ENCODE measurements around the gene BPIFB3. TPM values are rescaled to one million over a fixed set of nuclear protein-coding genes. Genes with fewer than 3 reads are reported as not detected.

BPIFB3 gene
- total RNA-seq, 1 experiment from 2014 or later, result not detected

DNA sequence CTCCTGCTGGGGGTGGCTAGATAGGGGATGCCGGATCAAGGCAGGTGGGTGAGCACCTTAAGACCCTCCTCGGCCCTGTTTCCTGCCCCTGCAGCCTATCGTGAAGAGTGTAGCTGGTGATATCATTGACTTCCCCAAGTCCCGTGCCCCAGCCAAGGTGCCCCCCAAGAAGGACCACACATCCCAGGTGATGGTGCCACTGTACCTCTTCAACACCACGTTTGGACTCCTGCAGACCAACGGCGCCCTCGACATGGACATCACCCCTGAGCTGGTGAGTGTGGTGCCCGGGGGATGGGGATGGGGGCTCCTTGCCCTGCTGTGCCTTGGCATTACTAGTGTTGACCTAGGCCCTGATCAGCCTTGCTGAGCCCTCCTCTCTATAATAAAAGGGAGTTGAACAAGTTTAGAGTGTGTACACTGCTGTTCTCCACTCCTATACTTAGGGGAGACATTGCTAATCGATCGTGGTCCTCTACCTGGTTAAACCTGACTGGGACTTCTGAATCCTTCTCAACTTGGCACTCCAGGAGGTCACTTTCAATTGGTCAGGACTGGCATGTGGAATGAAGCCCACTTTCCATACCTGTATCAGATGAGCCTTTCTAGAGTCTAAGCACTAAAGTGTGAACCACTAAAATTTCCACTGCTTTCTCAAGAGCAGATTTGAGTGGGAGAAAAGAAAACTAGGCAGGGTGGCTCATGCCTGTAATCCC lies 11.0 kb downstream of the BPIFB3 start:
- TF ChIP-seq TCF7L2 (IDR thresholded peaks at IDR 0.05; ENCODE audit: low read depth, low read length) (no peak), SIN3A (IDR thresholded peaks at IDR 0.05; ENCODE audit: borderline replicate concordance, insufficient read depth, low read depth, low read length) (no peak), POLR2AphosphoS5 (IDR thresholded peaks at IDR 0.05; ENCODE audit: low read depth, low read length) (no peak)
- TF ChIP-seq, protein P1, sequence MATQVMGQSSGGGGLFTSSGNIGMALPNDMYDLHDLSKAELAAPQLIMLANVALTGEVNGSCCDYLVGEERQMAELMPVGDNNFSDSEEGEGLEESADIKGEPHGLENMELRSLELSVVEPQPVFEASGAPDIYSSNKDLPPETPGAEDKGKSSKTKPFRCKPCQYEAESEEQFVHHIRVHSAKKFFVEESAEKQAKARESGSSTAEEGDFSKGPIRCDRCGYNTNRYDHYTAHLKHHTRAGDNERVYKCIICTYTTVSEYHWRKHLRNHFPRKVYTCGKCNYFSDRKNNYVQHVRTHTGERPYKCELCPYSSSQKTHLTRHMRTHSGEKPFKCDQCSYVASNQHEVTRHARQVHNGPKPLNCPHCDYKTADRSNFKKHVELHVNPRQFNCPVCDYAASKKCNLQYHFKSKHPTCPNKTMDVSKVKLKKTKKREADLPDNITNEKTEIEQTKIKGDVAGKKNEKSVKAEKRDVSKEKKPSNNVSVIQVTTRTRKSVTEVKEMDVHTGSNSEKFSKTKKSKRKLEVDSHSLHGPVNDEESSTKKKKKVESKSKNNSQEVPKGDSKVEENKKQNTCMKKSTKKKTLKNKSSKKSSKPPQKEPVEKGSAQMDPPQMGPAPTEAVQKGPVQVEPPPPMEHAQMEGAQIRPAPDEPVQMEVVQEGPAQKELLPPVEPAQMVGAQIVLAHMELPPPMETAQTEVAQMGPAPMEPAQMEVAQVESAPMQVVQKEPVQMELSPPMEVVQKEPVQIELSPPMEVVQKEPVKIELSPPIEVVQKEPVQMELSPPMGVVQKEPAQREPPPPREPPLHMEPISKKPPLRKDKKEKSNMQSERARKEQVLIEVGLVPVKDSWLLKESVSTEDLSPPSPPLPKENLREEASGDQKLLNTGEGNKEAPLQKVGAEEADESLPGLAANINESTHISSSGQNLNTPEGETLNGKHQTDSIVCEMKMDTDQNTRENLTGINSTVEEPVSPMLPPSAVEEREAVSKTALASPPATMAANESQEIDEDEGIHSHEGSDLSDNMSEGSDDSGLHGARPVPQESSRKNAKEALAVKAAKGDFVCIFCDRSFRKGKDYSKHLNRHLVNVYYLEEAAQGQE (IDR thresholded peaks at IDR 0.05; ENCODE audit: insufficient read depth in 1 of 2, low read depth in 2 of 2, low read length in 1 of 2), result no peak
- TF ChIP-seq, protein P2, sequence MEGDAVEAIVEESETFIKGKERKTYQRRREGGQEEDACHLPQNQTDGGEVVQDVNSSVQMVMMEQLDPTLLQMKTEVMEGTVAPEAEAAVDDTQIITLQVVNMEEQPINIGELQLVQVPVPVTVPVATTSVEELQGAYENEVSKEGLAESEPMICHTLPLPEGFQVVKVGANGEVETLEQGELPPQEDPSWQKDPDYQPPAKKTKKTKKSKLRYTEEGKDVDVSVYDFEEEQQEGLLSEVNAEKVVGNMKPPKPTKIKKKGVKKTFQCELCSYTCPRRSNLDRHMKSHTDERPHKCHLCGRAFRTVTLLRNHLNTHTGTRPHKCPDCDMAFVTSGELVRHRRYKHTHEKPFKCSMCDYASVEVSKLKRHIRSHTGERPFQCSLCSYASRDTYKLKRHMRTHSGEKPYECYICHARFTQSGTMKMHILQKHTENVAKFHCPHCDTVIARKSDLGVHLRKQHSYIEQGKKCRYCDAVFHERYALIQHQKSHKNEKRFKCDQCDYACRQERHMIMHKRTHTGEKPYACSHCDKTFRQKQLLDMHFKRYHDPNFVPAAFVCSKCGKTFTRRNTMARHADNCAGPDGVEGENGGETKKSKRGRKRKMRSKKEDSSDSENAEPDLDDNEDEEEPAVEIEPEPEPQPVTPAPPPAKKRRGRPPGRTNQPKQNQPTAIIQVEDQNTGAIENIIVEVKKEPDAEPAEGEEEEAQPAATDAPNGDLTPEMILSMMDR (IDR thresholded peaks at IDR 0.05), result no peak
- Histone ChIP-seq H3K27ac (ENCODE audit: low read length) (no peak overlapping the region), H3K9me3 (ENCODE audit: control insufficient read depth, insufficient read depth, low read depth, low read length) (no peaks in the 10 kb centered on the region), H3K36me3 (ENCODE audit: control insufficient read depth, insufficient read depth, low read length) (no peaks in the 10 kb centered on the region), H3K27me3 (ENCODE audit: control insufficient read depth, insufficient read depth, low read length) (no peaks in the 10 kb centered on the region), H3K4me3 (ENCODE audit: low read depth in 2 of 2, low read length in 2 of 2) (no peak overlapping the region), H3K4me1 (ENCODE audit: control insufficient read depth, insufficient read depth, low read length) (no peaks in the 10 kb centered on the region)
- ChIA-PET POLR2A (no interaction called here), CTCF (no interaction called here)
- no TSS peak for BruUV-seq (replicated peaks)
- ATAC-seq (no peak), DNase-seq (ENCODE audit: low read depth, low spot score) (no peak)
- intact Hi-C loops (cut with micrococcal nuclease; ENCODE audit: unreplicated experiment) (no loop called here), in situ Hi-C loops (cut with HindIII; ENCODE audit: low pct_unique_long_range_greater_than_20kb, low sequenced_read_pairs) (no loop called here)

DNA sequence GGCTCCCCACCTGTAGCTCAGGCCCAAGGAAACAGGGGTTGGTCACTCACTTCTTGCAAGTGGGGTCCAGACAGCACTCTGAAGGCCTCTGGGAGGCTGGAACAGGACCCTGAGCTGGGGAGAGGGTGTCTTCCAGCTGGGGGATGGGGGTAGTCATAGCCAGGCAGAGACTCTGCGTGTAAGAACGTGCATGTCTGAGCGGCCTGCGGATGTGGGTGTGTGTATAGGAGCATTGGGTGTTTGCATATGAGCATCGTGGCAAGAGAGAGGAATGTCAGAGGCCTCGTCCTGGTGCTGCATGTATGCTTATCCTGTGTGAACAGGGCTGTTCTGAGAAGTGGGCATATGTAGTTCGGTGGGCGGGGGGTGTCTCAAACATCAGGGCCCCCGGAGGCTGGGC lies 12.1 kb downstream of the BPIFB3 start:
- no peaks in the 10 kb centered on the region for H3K4me1 ChIP-seq (ENCODE audit: control insufficient read depth, insufficient read depth, low read length)
- ATAC-seq (no peak), DNase-seq (ENCODE audit: low read depth, low spot score) (no peak)
- intact Hi-C loops (cut with micrococcal nuclease; ENCODE audit: unreplicated experiment) (no loop called here), in situ Hi-C loops (cut with HindIII; ENCODE audit: low pct_unique_long_range_greater_than_20kb, low sequenced_read_pairs) (no loop called here)
- no peak for TF ChIP-seq POLR2AphosphoS5 (IDR thresholded peaks at IDR 0.05; ENCODE audit: low read depth, low read length)
- no peak for TF ChIP-seq SIN3A (IDR thresholded peaks at IDR 0.05; ENCODE audit: borderline replicate concordance, insufficient read depth, low read depth, low read length)
- TF ChIP-seq, protein P2 (IDR thresholded peaks at IDR 0.05), result no peak
- TF ChIP-seq TCF7L2 (IDR thresholded peaks at IDR 0.05; ENCODE audit: low read depth, low read length), result no peak
- TF ChIP-seq, protein P1 (IDR thresholded peaks at IDR 0.05; ENCODE audit: insufficient read depth in 1 of 2, low read depth in 2 of 2, low read length in 1 of 2), result no peak
- ChIA-PET POLR2A (no interaction called here), CTCF (no interaction called here)
- H3K36me3 ChIP-seq (ENCODE audit: control insufficient read depth, insufficient read depth, low read length), result no peaks in the 10 kb centered on the region
- no peaks in the 10 kb centered on the region for H3K9me3 ChIP-seq (ENCODE audit: control insufficient read depth, insufficient read depth, low read depth, low read length)
- H3K27ac ChIP-seq (ENCODE audit: low read length), result no peak overlapping the region
- H3K27me3 ChIP-seq (ENCODE audit: control insufficient read depth, insufficient read depth, low read length), result no peaks in the 10 kb centered on the region
- BruUV-seq (replicated peaks), result no TSS peak
- no peak overlapping the region for H3K4me3 ChIP-seq (ENCODE audit: low read depth in 2 of 2, low read length in 2 of 2)

Data from Panc1 (cell line).